H1 (cell line): ENCODE data around the gene CPT1A. TPM values are rescaled to one million over a fixed set of nuclear protein-coding genes. Genes with fewer than 3 reads are reported as not detected.

ENCODE experiments used
- ATF3 ChIP-seq: IDR thresholded peaks from 2 replicates; pipeline ENCODE4 v1.6.1; 2011; ENCODE audit warnings: low read depth, mild to moderate bottlenecking, low read length; ENCODE audit not compliant: insufficient read depth
- CEBPB ChIP-seq: IDR thresholded peaks from 2 replicates; pipeline ENCODE4 v1.6.1; 2012; ENCODE audit warnings: low read depth, low read length
- CHD1 ChIP-seq: IDR thresholded peaks from 2 replicates; pipeline ENCODE4 v1.6.1; 2012; ENCODE audit warnings: low read depth, low read length, improper control_type of control experiment
- CHD2 ChIP-seq: IDR thresholded peaks from 2 replicates; pipeline ENCODE4 v1.6.1; 2012; ENCODE audit warnings: low read length, improper control_type of control experiment
- CHD7 ChIP-seq: fragments of 300-600 bp; sonication (generic); IDR thresholded peaks from 2 replicates; pipeline ENCODE4 v1.7.1; 2012; ENCODE audit warnings: low read length, moderate library complexity, mild to moderate bottlenecking, inconsistent platforms; ENCODE audit not compliant: insufficient replicate concordance
- CREB1 ChIP-seq: IDR thresholded peaks from 2 replicates; pipeline ENCODE4 v1.6.1; 2012; ENCODE audit warnings: inconsistent platforms
- CTBP2 ChIP-seq: IDR thresholded peaks from 2 replicates; pipeline ENCODE4 v1.7.0; 2011; ENCODE audit warnings: borderline replicate concordance, mild to moderate bottlenecking, moderate library complexity, mixed read lengths, low read length; ENCODE audit not compliant: insufficient read depth, insufficient read length
- JUND ChIP-seq: IDR thresholded peaks from 2 replicates; pipeline ENCODE4 v1.6.1; 2011; ENCODE audit warnings: mild to moderate bottlenecking, improper control_type of control experiment, low read length
- RBBP5 ChIP-seq: IDR thresholded peaks from 2 replicates; pipeline ENCODE4 v1.7.1; 2012; ENCODE audit warnings: low read depth, mild to moderate bottlenecking, inconsistent platforms, low read length, moderate library complexity, borderline replicate concordance
- RNF2 ChIP-seq: fragments of 200-900, 300-1000 bp; sonication (generic); IDR thresholded peaks from 2 replicates; pipeline ENCODE4 v1.7.1; 2016; ENCODE audit warnings: borderline replicate concordance, low read depth, mild to moderate bottlenecking, antibody characterized with exemption, low read length; ENCODE audit not compliant: poor library complexity, severe bottlenecking; ENCODE audit errors: missing control alignments
- SIX5 ChIP-seq: IDR thresholded peaks from 2 replicates; pipeline ENCODE4 v1.6.1; 2011; ENCODE audit warnings: mild to moderate bottlenecking, low read depth, low read length
- polyA plus RNA-seq, 7 experiments: library from polyadenylated mRNA; depleted of rRNA in 3 of 7; stranded (reverse) in 5 of 7; unstranded in 2 of 7; fragments of >200 nt in 5 of 7; fragments of 200-250 nt in 2 of 7; gene quantifications; 1 replicate in 5 of 7; 2 replicates in 1 of 7; 4 replicates in 1 of 7; pipeline versions ENCODE4 v1.2.1 to v1.2.3, GENCODE V29; 2011 to 2013; ENCODE audit warnings: missing spikeins in 2 of 7, mixed read lengths in 2 of 7
- total RNA-seq: library from RNA; stranded (reverse); fragmentation: NEBNext Ultra II Directional; extraction: Animal tissue kit (Norgen Biotek cat#: 25700); gene quantifications from 2 replicates; pipeline ENCODE4 v1.2.1, GENCODE V29; 2021

CPT1A gene
- total and polyA plus RNA-seq, 2 of the 8 experiments (the other 6 are each of a cell fraction or from before 2014, with no cell fraction given), result 2.9 to 12.2 TPM

- TF ChIP-seq SIX5, result no peak
- TF ChIP-seq RNF2, result no peak
- TF ChIP-seq ATF3, result no peak
- 0 out of 2 replicates have a peak, but pooled peaks have one; percentile 45 for TF ChIP-seq RBBP5
- TF ChIP-seq CHD1, result no peak
- TF ChIP-seq CREB1, result peak; percentile 49
- TF ChIP-seq CHD7, result no peak
- no peak for TF ChIP-seq JUND
- no peak for TF ChIP-seq CTBP2
- no peak for TF ChIP-seq CEBPB
- peak; percentile 71; the same call in 1 of the 2 replicates for TF ChIP-seq CHD2
These were observed 90.3 kb downstream of the CPT1A start, which contains the start of gene TESMIN (continued) for GRCh38 chr11:68751331-68751856.
